NCI-H82 (cell line): ENCODE results near the gene CYSRT1.

Experiments used
- DNase-seq: peaks from one replicate; lab custom pipeline; 2025; lab: John Stamatoyannopoulos, UW

The CYSRT1 gene

GRCh38 chr9:137252555-137253506, 27.9 kb downstream of the CYSRT1 start:
- DNase-seq: peak; percentile 60

GRCh38 chr9:137253717-137254623, 29.0 kb downstream of the CYSRT1 start:
- DNase-seq: peak; percentile 44

- DNase-seq: peak; percentile 91
Observed at GRCh38 chr9:137254624-137255447, 29.9 kb downstream of the CYSRT1 start, which contains the start of gene NELFB. TSS of gene NELFB (plus strand) at chr9:137255327.

- DNase-seq: peak; percentile 68
Observed at GRCh38 chr9:137255448-137256114, 30.6 kb downstream of the CYSRT1 start.

GRCh38 chr9:137256362-137256761, 31.4 kb downstream of the CYSRT1 start:
- DNase-seq: no peak

- DNase-seq: no peak
Observed at GRCh38 chr9:137256856-137257255, 31.9 kb downstream of the CYSRT1 start.

- peak; percentile 67 for DNase-seq
Observed at GRCh38 chr9:137262173-137262908, 37.4 kb downstream of the CYSRT1 start.

GRCh38 chr9:137262909-137263285, 37.9 kb downstream of the CYSRT1 start:
- no peak for DNase-seq

GRCh38 chr9:137263506-137263905, 38.5 kb downstream of the CYSRT1 start:
- no peak for DNase-seq

GRCh38 chr9:137264067-137264466, 39.1 kb downstream of the CYSRT1 start:
- no peak for DNase-seq

- no peak for DNase-seq
Observed at GRCh38 chr9:137265496-137266161, 40.7 kb downstream of the CYSRT1 start.

- DNase-seq: no peak
Observed at GRCh38 chr9:137266162-137266527, 41.2 kb downstream of the CYSRT1 start.

GRCh38 chr9:137266585-137267453, 41.8 kb downstream of the CYSRT1 start:
- DNase-seq: no peak

GRCh38 chr9:137267933-137268355, 43.0 kb downstream of the CYSRT1 start:
- DNase-seq: no peak

- DNase-seq: no peak
Observed at GRCh38 chr9:137268538-137269201, 43.7 kb downstream of the CYSRT1 start.

GRCh38 chr9:137269231-137269772, 44.3 kb downstream of the CYSRT1 start:
- DNase-seq: no peak

GRCh38 chr9:137270929-137271695, 46.1 kb downstream of the CYSRT1 start:
- DNase-seq: no peak
